ENCODE measurements around the gene INHBC.

- no peak for TF ChIP-seq POLR2A (IDR thresholded peaks at IDR 0.05)
- TF ChIP-seq CTCF (IDR thresholded peaks at IDR 0.05): no peak
These were observed 62.9 kb downstream of the INHBC start for GRCh38 chr12:57497223-57498131.

All from stomach (tissue), 4 donors.